Breast epithelium (tissue), 4 donors: ENCODE results near the gene SYNPO. TPM values are rescaled to one million over a fixed set of nuclear protein-coding genes. Genes with fewer than 3 reads are reported as not detected.

Experiments
- DNase-seq, 2 donors: peaks; one replicate each; pipeline ENCODE4 v3.0.0-alpha.2; 2019; ENCODE audit warnings: low spot score in 2 of 2
- H3K27ac ChIP-seq, 2 donors: fragments of 200-600 bp; sonication (generic) in 1 of 2; one replicate each; pipeline ENCODE4 v1.5.1; 2016 to 2019; ENCODE audit warnings: mild to moderate bottlenecking in 1 of 2
- H3K27me3 ChIP-seq, 2 donors: fragments of 200-600 bp; sonication (generic) in 1 of 2; one replicate each; pipeline versions ENCODE4 v1.5.1 to v1.6.0; 2017 to 2019; ENCODE audit warnings: control low read depth in 1 of 2, mild to moderate bottlenecking in 1 of 2
- H3K36me3 ChIP-seq: fragments of 200-600 bp; one replicate; pipeline ENCODE4 v1.5.1; 2019
- H3K4me1 ChIP-seq, 2 donors: fragments of 200-600 bp; sonication (generic); one replicate each; pipeline ENCODE4 v1.5.1; 2016 to 2019; ENCODE audit warnings: control low read depth in 1 of 2
- H3K4me3 ChIP-seq, 3 donors: fragments of 200-600 bp; sonication (generic); 1 replicate in 2 of 3; 2 replicates in 1 of 3; pipeline ENCODE4 v1.5.1; 2016 to 2019; ENCODE audit warnings: mild to moderate bottlenecking in 3 of 3, moderate library complexity in 2 of 3
- H3K9me3 ChIP-seq, 2 donors: fragments of 200-600 bp; sonication (generic) in 1 of 2; one replicate each; pipeline ENCODE4 v1.5.1; 2016 to 2019; ENCODE audit warnings: control low read depth in 1 of 2
- CTCF ChIP-seq, 3 donors: fragments of 450-650 bp; IDR thresholded peaks; one replicate each; pipeline ENCODE4 v1.5.1; 2016 to 2017; ENCODE audit warnings: antibody characterized with exemption in 3 of 3, mild to moderate bottlenecking in 3 of 3, moderate library complexity in 3 of 3
- POLR2A ChIP-seq: fragments of 450-650 bp; IDR thresholded peaks from one replicate; pipeline ENCODE4 v1.6.1; 2016; ENCODE audit warnings: antibody characterized with exemption, mild to moderate bottlenecking, moderate library complexity
- POLR2AphosphoS5 ChIP-seq, 3 donors: sonication (generic); formaldehyde crosslinking; IDR thresholded peaks; one replicate each; pipeline ENCODE4 v1.6.1; 2017; ENCODE audit warnings: antibody characterized with exemption in 3 of 3
- intact Hi-C: fragments of 100-400 bp; cut with DNase I; formaldehyde crosslinking; loops from one replicate; pipeline ENCODE4 v1.15.1; 2023; ENCODE audit warnings: low total_unique reads
- total RNA-seq, 3 donors: library from RNA; depleted of rRNA; stranded (reverse); fragments of >200 nt; gene quantifications; one replicate each; pipeline ENCODE4 v1.1.0, GENCODE V29; 2016

SYNPO gene
- total RNA-seq, 3 donors from 2014 or later: 6.3 to 22.4 (median 15.4) TPM

- no peak for TF ChIP-seq CTCF (IDR thresholded peaks at IDR 0.05)
- TF ChIP-seq POLR2A: no peak
- TF ChIP-seq POLR2AphosphoS5 (IDR thresholded peaks at IDR 0.05): no peak
Measured at GRCh38 chr5:150612405-150612804, 28.1 kb upstream of the SYNPO start.

DNA sequence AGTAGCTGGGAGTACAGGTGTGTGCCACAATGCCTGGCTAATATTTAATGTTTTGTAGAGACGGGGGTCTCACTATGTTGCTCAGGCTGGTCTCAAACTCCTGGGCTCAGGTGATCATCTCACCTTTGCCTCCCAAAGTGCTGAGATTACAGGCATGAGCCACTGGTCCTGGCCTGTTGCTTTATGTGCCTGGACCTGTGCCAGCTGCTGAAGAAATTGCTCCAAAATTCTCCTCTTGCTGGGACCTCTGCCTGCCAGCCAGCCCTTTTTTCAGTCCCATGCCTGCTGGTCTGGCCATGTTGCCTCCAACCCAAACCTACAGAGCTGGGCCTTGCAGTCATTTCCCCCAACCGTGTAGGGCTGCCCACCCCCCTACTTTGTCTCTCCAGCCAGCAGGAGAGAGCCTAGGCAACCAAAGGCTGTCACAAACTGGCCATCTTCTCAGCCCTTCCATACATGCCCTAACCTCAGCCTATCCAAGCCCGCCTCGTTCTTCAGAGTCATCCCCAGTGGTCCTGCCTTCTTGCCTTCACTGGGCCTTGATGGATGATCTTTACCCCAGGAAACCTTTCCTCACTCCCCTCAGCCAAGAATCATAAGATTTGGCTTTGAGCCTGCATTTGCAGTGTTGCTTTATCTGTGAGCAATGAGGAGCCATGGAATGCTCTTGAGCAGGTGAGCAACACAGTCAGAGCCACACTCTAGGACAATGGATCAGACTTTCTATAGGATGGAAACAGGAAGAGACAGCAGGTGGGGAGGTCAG, 27.4 kb upstream of the SYNPO start:
- H3K4me1 ChIP-seq: peaks cover 10 to 34% of the 10 kb centered on the region in 2 donors
- intact Hi-C loops: no loop called here

More at GRCh38 chr5:150612405-150612804, 28.1 kb upstream of the SYNPO start:
- intact Hi-C loops: no loop called here
- Histone ChIP-seq H3K27me3 (no peaks in the 10 kb centered on the region), H3K27ac (peak overlapping the region; percentile 59 to 78), H3K9me3 (no peaks in the 10 kb centered on the region), H3K4me3 (no peak overlapping the region), H3K4me1 (peaks cover 10 to 34% of the 10 kb centered on the region in 2 donors), H3K36me3 (no peaks in the 10 kb centered on the region)
- DNase-seq: no peak

GRCh38 chr5:150613991-150614660, 26.3 kb upstream of the SYNPO start:
- H3K4me3 ChIP-seq: no peak overlapping the region
- peaks cover 10 to 34% of the 10 kb centered on the region in 2 donors for H3K4me1 ChIP-seq
- TF ChIP-seq POLR2AphosphoS5 (IDR thresholded peaks at IDR 0.05): no peak
- no peak for TF ChIP-seq POLR2A
- H3K27ac ChIP-seq: peak overlapping the region; percentile 78 to 83
- intact Hi-C loops: no loop called here
- no peak for DNase-seq
- H3K36me3 ChIP-seq: no peaks in the 10 kb centered on the region
- no peaks in the 10 kb centered on the region for H3K9me3 ChIP-seq
- no peaks in the 10 kb centered on the region for H3K27me3 ChIP-seq

More for the DNA sequence above, 27.4 kb upstream of the SYNPO start:
- no peak for TF ChIP-seq POLR2AphosphoS5 (IDR thresholded peaks at IDR 0.05)
- TF ChIP-seq CTCF (IDR thresholded peaks at IDR 0.05): no peak
- no peak for TF ChIP-seq POLR2A
- H3K27me3 ChIP-seq: no peaks in the 10 kb centered on the region
- H3K36me3 ChIP-seq: no peaks in the 10 kb centered on the region
- no peaks in the 10 kb centered on the region for H3K9me3 ChIP-seq
- H3K4me3 ChIP-seq: no peak overlapping the region
- no peak for DNase-seq
- H3K27ac ChIP-seq: peak overlapping the region; percentile 16 to 78

DNA sequence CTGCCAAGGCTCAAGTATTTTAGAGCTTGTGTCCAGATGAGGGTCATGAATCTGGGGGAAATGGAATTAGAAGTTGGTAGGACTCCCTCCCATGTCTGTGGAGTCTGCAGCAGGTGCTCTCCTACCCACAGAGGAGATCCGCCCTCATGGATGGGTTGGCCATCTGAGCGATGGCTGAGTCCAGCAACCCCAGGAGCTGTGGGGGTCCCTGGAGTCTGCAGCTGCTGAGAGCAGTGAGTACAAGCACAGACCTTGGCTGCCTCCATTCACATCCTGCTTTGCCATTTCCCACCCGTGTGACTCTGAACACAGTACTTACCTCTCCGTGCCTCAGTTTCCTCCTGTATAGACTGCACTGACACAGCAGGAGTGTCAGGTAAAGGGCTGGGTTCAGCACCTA, 25.8 kb upstream of the SYNPO start:
- intact Hi-C loops: no loop called here
- peak overlapping the region; percentile 78 to 83 for H3K27ac ChIP-seq
- no peaks in the 10 kb centered on the region for H3K27me3 ChIP-seq
- H3K36me3 ChIP-seq: no peaks in the 10 kb centered on the region
- H3K9me3 ChIP-seq: no peaks in the 10 kb centered on the region
- peaks cover 10 to 35% of the 10 kb centered on the region in 2 donors for H3K4me1 ChIP-seq
- DNase-seq: no peak
- TF ChIP-seq POLR2A: no peak
- TF ChIP-seq CTCF (IDR thresholded peaks at IDR 0.05): no peak
- no peak for TF ChIP-seq POLR2AphosphoS5 (IDR thresholded peaks at IDR 0.05)
- no peak overlapping the region for H3K4me3 ChIP-seq

DNA sequence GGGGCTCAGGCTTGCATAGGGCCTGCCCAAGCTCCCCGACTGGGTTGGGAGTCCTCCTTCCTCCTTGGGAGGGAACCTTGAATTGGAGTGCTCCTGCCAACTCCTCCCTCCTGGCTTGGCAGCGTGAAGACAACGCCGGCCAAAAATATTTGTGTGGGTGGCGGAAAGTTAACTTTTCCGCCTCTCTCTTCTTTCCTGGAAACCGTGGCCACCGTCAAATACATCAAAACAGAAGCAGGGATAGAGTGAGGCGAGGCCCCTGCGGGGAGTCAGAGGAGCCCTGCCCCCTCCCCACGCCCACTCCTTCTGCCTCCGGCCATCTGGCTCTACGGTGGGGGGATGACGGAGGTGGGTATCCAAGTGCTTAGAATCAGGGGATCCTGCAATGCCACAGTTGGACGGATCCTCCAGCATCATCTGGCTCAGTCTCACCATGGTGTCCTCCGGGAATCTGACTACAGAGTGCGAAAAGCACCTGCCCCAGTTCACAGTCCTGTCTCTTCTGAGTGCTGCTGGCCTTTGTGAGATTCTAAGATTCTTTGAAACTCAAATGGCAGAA, 25.2 kb upstream of the SYNPO start:
- DNase-seq: peak in 1 of 2 donors; percentile 75
- intact Hi-C loops: no loop called here
- Histone ChIP-seq H3K27me3 (no peaks in the 10 kb centered on the region), H3K9me3 (no peaks in the 10 kb centered on the region), H3K27ac (peak overlapping the region; percentile 78 to 83), H3K36me3 (no peaks in the 10 kb centered on the region), H3K4me3 (peak overlapping the region in 1 of 3 donors; percentile 13), H3K4me1 (peaks cover 10 to 37% of the 10 kb centered on the region in 2 donors)
- TF ChIP-seq POLR2AphosphoS5 (IDR thresholded peaks at IDR 0.05) (peak; percentile 54 to 64 (median 58)), CTCF (IDR thresholded peaks at IDR 0.05) (no peak), POLR2A (no peak)
